HG03103 (cell line): ENCODE results near the gene HCN1.
"Not testable (repeated sequence)": the region's sequence is repeated elsewhere in the genome, so short reads cannot be mapped to it uniquely, and the experiment has no call there.

ENCODE experiments used
- ATAC-seq: cut with Tn5 transposase; IDR thresholded peaks from one replicate; pipeline ENCODE4 v1.9.1; 2021; ENCODE audit warnings: low read depth; ENCODE audit not compliant: unreplicated experiment

HCN1 gene

GRCh38 chr5:45312627-45313026 lies 383.6 kb downstream of the HCN1 start:
- ATAC-seq, result not testable (repeated sequence)

GRCh38 chr5:45295231-45295630 lies 400.9 kb downstream of the HCN1 start:
- no peak for ATAC-seq

GRCh38 chr5:45288746-45289145 lies 407.4 kb downstream of the HCN1 start:
- ATAC-seq, result no peak

- no peak for ATAC-seq
These were observed 411.7 kb downstream of the HCN1 start for GRCh38 chr5:45284436-45284835.

- no peak for ATAC-seq
These were observed 415.1 kb downstream of the HCN1 start for GRCh38 chr5:45281081-45281480.

GRCh38 chr5:45279109-45279508 lies 417.1 kb downstream of the HCN1 start:
- no peak for ATAC-seq

- ATAC-seq, result no peak
These were observed 418.3 kb downstream of the HCN1 start for GRCh38 chr5:45277860-45278259.

GRCh38 chr5:45274241-45274640 lies 421.9 kb downstream of the HCN1 start:
- no peak for ATAC-seq

GRCh38 chr5:45271626-45272025 lies 424.6 kb downstream of the HCN1 start:
- no peak for ATAC-seq

- no peak for ATAC-seq
These were observed 431.7 kb downstream of the HCN1 start for GRCh38 chr5:45264447-45264846.

GRCh38 chr5:45262061-45262590 lies 434.1 kb downstream of the HCN1 start:
- ATAC-seq, result no peak

GRCh38 chr5:45261125-45261524 lies 435.1 kb downstream of the HCN1 start:
- no peak for ATAC-seq

GRCh38 chr5:45260292-45260691 lies 435.9 kb downstream of the HCN1 start:
- ATAC-seq, result no peak

- ATAC-seq, result no peak
These were observed 443.2 kb downstream of the HCN1 start for GRCh38 chr5:45252978-45253377.

- ATAC-seq, result no peak
These were observed 443.6 kb downstream of the HCN1 start for GRCh38 chr5:45252541-45252940.

- no peak for ATAC-seq
These were observed 470.6 kb downstream of the HCN1 start for GRCh38 chr5:45225571-45226031.

GRCh38 chr5:45205403-45205961 lies 490.7 kb downstream of the HCN1 start:
- no peak for ATAC-seq
